ENCODE measurements around the gene ALDH3A2.
A peak's percentile ranks its signal among the peaks of the same experiment; 100 is the strongest.
"Not testable (repeated sequence)": the region's sequence is repeated elsewhere in the genome, so short reads cannot be mapped to it uniquely, and the experiment has no call there.

ALDH3A2 gene

DNA sequence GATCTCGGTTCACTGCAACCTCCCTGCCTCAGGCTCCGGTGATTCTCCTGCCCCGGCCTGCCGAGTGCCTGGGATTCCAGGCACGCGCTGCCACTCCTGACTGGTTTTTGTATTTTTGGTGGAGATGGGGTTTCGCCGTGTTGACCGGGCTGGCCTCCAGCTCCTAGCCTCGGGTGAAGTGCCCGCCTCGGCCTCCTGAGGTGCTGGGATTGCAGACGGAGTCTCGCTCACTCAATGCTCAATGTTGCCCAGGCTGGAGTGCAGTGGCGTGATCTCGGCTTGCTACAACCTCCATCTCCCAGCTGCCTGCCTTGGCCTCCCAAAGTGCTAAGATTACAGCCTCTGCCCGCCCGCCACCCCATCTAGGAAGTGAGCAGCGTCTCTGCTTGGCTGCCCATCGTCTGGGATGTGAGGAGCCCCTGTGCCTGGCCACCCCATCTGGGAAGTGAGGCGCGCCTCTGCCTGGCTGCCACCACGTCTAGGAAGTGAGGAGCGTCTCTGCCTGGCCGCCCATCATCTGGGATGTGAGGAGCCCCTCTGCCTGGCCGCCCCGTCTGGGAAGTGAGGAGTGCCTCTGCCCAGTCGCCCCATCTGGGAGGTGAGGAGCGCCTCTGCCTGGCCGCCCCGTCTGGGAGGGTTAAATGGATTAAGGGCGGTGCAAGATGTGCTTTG lies 36.5 kb downstream of the ALDH3A2 start:
- DNase-seq (ENCODE audit: low read depth); H3K9me3 ChIP-seq (ENCODE audit: control insufficient read depth, low read length); H3K4me3 ChIP-seq (ENCODE audit: low read length); H3K27me3 ChIP-seq (replicated peaks; ENCODE audit: control insufficient read depth, insufficient read depth, low read length); H3K36me3 ChIP-seq (ENCODE audit: control insufficient read depth, insufficient read depth, low read length, severe bottlenecking); H3K9ac ChIP-seq (ENCODE audit: low read length): not testable (repeated sequence)
- peaks cover 11% of the 10 kb centered on the region for H3K4me1 ChIP-seq (ENCODE audit: control insufficient read depth, insufficient read depth, low read length)

DNA sequence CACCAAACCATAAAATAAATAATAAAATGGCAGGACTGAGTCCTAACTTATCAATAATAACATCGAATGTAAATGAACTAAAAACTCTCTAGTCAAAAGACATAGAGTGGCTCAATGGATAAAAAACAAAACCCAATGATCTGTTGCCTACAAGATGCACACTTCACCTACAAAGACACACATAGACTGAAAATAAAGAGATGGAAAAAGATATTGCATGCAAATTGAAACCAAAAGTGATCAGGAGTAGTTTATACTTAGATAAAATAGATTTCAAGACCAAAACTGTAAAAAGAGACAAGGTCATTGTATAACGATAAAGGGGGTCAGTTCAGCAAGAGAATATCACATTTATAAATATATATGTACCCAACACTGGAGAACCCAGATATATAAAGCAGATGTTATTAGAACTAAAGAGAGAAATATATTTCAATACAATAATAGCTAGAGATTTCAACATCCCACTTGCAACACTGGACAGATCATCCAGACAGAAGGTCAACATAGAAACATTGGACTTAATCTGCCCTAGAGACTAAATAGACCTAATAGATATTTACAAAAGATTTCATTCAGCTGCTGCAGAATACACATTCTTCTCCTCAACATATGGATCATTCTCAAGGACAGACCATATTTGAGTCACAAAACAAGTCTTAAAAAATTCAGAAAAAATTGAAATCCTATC lies 38.0 kb downstream of the ALDH3A2 start:
- Histone ChIP-seq H3K9me3 (ENCODE audit: control insufficient read depth, low read length) (no peaks in the 10 kb centered on the region), H3K27me3 (replicated peaks; ENCODE audit: control insufficient read depth, insufficient read depth, low read length) (no peaks in the 10 kb centered on the region), H3K4me1 (ENCODE audit: control insufficient read depth, insufficient read depth, low read length) (peaks cover 11% of the 10 kb centered on the region), H3K9ac (ENCODE audit: low read length) (peak overlapping the region; percentile 10), H3K4me3 (ENCODE audit: low read length) (peak overlapping the region; percentile 58), H3K36me3 (ENCODE audit: control insufficient read depth, insufficient read depth, low read length, severe bottlenecking) (no peaks in the 10 kb centered on the region)
- peak; percentile 15 for DNase-seq (ENCODE audit: low read depth)

DNA sequence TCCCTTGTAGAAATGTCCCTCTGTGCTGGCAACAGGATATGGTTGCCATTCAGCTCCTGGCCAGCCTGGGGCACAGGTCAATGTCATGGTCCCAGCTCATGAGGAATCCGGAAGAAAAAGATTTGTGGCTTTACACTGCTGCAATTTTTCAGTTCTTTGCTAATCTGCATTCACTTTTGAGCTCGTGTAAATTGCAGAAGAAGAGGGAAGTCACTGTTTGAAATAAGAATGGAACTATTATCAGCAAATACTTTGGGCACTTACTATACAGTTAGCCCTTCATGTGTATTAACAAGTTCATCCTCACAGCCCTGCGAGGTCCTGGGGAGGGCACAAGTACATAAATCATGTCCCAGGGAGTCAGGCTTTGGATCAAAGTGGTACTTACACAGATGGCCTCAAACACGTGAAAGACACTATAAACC lies 53.7 kb downstream of the ALDH3A2 start:
- no peaks in the 10 kb centered on the region for H3K9me3 ChIP-seq (ENCODE audit: control insufficient read depth, low read length)
- H3K27me3 ChIP-seq (replicated peaks; ENCODE audit: control insufficient read depth, insufficient read depth, low read length), result peaks cover 4% of the 10 kb centered on the region
- no peak overlapping the region for H3K4me3 ChIP-seq (ENCODE audit: low read length)
- H3K9ac ChIP-seq (ENCODE audit: low read length), result no peak overlapping the region
- H3K4me1 ChIP-seq (ENCODE audit: control insufficient read depth, insufficient read depth, low read length), result no peaks in the 10 kb centered on the region
- no peaks in the 10 kb centered on the region for H3K36me3 ChIP-seq (ENCODE audit: control insufficient read depth, insufficient read depth, low read length, severe bottlenecking)
- no peak for DNase-seq (ENCODE audit: low read depth)

DNA sequence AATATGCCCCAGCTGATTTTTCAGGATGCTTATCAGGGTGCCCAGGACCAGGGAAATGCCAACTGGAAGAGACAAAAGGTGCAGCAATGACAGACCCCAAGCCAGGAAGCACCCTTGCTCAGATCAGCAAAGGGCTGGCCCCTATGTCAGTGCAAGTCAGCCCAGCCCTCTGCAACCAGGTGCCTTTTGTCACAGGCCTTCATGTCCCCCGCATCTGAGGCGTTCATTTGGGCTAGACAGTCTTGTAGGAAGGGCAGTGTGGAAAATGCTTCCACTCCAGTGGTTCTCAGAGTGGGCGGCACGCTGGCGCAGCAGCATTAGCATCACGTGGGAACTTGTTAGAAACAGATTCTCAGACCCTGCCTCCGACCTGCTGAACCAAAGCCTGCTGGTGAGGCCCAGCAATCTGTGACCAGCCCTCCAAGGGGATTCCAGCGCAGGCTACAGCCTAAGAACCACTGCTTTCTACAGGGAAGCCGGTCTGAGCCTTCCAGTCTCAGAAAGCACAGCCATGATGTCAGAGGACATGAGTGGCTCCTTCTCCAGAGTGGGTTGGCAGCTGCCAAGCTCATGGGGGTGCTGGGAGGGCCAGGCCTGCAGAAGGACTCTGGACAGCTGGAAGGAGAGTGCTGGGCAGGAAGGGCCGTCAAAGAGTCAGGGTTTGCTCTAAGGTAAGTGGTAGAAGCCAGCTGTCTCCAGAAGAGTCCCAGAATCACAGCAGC lies 54.7 kb downstream of the ALDH3A2 start:
- Histone ChIP-seq H3K4me1 (ENCODE audit: control insufficient read depth, insufficient read depth, low read length) (no peaks in the 10 kb centered on the region), H3K9ac (ENCODE audit: low read length) (no peak overlapping the region), H3K9me3 (ENCODE audit: control insufficient read depth, low read length) (no peaks in the 10 kb centered on the region), H3K27me3 (replicated peaks; ENCODE audit: control insufficient read depth, insufficient read depth, low read length) (peaks cover 4% of the 10 kb centered on the region), H3K36me3 (ENCODE audit: control insufficient read depth, insufficient read depth, low read length, severe bottlenecking) (no peaks in the 10 kb centered on the region), H3K4me3 (ENCODE audit: low read length) (no peak overlapping the region)
- no peak for DNase-seq (ENCODE audit: low read depth)

DNA sequence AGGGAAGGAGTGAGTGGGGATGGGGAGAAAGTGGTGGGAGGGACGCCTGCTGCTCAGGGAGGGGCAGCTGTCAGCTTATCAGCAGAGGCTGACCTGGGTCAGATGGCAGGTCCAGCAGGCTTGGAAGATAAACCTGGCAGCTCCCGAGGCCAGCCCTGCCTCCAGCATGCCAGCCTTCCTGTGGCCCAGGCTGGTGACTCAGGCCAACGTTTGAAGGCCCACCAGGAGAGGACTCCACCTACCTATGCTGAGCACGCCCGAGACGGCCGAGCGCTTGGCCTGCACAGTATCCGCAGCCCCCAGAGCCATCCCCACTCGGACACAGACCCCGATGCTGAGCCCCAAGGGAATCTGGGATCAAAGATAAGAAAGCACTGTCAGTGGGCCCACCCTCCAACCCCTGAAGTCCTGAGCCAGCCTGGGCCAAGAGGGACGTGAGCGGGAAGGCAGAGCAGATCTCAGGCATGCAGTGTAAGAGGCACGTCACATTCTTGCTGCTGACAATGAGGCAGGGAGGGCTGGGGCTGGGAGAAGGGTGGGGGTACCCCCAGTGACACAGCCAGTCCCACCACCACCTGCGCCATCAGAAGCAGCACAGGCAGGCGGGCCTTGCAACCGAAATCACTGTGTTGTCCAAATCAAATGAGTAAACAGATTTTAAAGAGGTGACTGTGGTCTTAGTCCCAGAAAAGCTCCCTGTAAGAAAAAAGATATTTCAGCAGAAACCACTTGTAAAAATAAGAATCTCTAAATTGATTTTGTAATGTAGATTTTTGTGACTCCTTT lies 55.5 kb downstream of the ALDH3A2 start:
- no peak overlapping the region for H3K4me3 ChIP-seq (ENCODE audit: low read length)
- no peaks in the 10 kb centered on the region for H3K9me3 ChIP-seq (ENCODE audit: control insufficient read depth, low read length)
- no peaks in the 10 kb centered on the region for H3K36me3 ChIP-seq (ENCODE audit: control insufficient read depth, insufficient read depth, low read length, severe bottlenecking)
- H3K9ac ChIP-seq (ENCODE audit: low read length), result no peak overlapping the region
- peaks cover 4% of the 10 kb centered on the region for H3K27me3 ChIP-seq (replicated peaks; ENCODE audit: control insufficient read depth, insufficient read depth, low read length)
- H3K4me1 ChIP-seq (ENCODE audit: control insufficient read depth, insufficient read depth, low read length), result no peaks in the 10 kb centered on the region
- DNase-seq (ENCODE audit: low read depth), result no peak

DNA sequence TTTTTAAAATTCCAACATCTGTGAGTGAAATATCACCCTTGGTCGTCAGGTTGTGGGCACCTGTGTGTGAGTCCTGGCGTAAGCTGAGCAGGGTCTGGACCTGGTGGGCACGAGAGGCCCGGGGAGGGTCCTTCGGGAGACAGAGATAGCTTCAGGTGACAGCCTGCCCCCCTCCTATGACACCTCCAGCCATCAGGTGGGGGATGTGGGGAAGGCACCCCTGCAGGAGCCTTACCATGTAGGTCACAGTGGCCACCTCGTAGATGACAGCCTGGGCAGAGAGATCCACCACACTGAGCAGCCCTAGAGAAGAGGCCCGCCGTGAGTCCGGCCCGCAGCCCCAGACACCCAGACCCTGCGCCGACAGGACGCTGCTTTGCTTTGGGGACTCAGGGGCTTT lies 56.6 kb downstream of the ALDH3A2 start:
- H3K4me3 ChIP-seq (ENCODE audit: low read length), result no peak overlapping the region
- DNase-seq (ENCODE audit: low read depth), result no peak

DNA sequence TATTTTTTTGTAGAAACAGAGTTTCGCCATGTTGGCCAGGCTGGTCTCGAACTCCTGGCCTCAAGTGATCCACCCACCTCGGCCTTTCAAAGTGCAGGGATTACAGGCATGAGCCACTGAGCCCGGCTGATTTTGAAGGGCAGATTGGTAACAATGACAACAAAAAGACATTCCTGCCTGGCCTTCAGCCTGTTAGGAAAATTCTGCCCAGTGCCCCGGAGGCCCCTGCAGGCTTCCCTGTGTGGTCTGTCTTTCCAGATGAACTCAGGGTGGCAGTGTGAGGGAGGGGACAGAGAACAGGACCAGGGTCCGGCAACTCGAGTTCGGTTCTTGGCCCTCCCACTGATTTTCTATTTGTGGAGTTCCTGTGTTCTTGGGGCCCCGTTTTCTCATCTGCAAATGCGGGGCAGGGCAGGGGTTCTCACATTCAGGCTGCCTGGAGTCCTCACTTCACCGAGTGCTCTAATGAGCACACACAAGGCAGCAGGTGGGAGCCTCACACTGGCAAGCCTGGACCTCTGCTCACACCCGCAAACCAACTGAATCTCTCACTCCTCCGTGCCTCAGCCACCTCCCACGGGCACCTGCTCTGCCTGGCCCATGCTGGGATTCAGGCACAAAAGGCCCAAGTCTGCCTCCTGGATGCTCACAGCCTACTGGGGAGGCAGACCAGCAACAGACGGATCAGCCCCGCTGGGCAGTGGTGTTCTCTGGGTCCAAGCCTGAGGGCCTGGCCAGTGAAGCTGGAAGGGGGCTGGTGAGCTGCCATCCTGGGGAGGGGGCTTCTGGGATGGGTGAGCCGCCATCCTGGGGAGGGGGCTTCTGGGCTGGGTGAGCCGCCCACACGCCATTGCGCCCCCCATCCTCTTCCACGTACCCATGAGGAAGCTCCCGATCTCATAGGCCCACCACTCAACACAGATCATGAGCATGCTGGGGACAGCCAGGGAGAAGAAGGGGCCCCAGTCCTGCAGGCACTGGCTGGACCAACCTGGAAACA lies 57.5 kb downstream of the ALDH3A2 start:
- Histone ChIP-seq H3K4me1 (ENCODE audit: control insufficient read depth, insufficient read depth, low read length) (no peaks in the 10 kb centered on the region), H3K9me3 (ENCODE audit: control insufficient read depth, low read length) (no peaks in the 10 kb centered on the region), H3K27me3 (replicated peaks; ENCODE audit: control insufficient read depth, insufficient read depth, low read length) (peaks cover 4% of the 10 kb centered on the region), H3K9ac (ENCODE audit: low read length) (no peak overlapping the region), H3K4me3 (ENCODE audit: low read length) (no peak overlapping the region), H3K36me3 (ENCODE audit: control insufficient read depth, insufficient read depth, low read length, severe bottlenecking) (no peaks in the 10 kb centered on the region)
- DNase-seq (ENCODE audit: low read depth), result no peak

More for the DNA sequence above, 56.6 kb downstream of the ALDH3A2 start:
- peaks cover 4% of the 10 kb centered on the region for H3K27me3 ChIP-seq (replicated peaks; ENCODE audit: control insufficient read depth, insufficient read depth, low read length)
- no peaks in the 10 kb centered on the region for H3K36me3 ChIP-seq (ENCODE audit: control insufficient read depth, insufficient read depth, low read length, severe bottlenecking)
- H3K4me1 ChIP-seq (ENCODE audit: control insufficient read depth, insufficient read depth, low read length), result no peaks in the 10 kb centered on the region
- H3K9me3 ChIP-seq (ENCODE audit: control insufficient read depth, low read length), result no peaks in the 10 kb centered on the region
- no peak overlapping the region for H3K9ac ChIP-seq (ENCODE audit: low read length)

DNA sequence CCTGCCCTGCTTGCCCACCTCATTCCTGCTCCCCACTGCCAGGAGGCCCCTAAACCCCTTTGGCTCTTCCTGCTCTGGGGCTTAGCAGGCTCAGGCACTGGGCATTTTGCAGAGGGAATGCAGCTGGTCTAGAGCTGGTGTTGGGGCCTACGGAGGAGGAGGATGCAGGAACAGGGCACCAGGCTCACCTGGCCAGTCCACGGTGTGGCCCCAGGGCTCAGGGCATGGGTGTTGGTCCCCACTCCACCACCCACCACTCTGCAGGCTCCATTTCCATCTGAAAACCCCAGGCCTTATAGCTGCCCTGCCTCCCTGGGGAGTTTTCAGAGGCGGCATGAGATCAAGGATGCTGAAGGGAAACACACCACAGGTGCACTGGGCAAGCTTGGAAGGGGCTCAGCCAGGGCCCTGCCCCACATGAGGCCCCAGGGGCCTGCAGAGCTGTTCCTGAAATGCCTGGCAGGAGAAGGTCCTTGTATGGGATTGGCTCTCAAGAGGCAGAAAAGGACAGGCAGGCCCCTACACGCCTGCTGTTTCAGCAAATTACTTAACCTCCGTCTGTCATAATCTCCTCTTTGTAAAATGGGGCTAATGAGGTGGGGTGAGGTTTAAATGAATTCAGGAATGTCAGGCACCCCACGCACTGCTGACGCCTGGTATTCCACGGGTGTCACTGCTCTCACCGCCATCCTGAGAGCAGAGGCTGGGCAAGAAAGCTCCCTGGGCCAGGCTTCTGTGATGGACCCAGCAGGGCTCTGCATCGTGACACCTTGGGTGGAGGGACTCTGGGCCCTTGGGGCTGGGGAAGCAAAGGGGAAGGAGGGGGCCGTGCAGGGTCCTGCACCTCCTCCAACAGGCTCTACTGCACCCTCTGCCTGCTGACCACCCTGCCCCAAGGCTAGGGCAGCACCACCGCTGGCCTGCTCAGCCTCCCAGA lies 58.5 kb downstream of the ALDH3A2 start:
- no peak for DNase-seq (ENCODE audit: low read depth)
- Histone ChIP-seq H3K4me1 (ENCODE audit: control insufficient read depth, insufficient read depth, low read length) (no peaks in the 10 kb centered on the region), H3K4me3 (ENCODE audit: low read length) (no peak overlapping the region), H3K36me3 (ENCODE audit: control insufficient read depth, insufficient read depth, low read length, severe bottlenecking) (no peaks in the 10 kb centered on the region), H3K9ac (ENCODE audit: low read length) (no peak overlapping the region), H3K9me3 (ENCODE audit: control insufficient read depth, low read length) (no peaks in the 10 kb centered on the region), H3K27me3 (replicated peaks; ENCODE audit: control insufficient read depth, insufficient read depth, low read length) (peaks cover 4% of the 10 kb centered on the region)

DNA sequence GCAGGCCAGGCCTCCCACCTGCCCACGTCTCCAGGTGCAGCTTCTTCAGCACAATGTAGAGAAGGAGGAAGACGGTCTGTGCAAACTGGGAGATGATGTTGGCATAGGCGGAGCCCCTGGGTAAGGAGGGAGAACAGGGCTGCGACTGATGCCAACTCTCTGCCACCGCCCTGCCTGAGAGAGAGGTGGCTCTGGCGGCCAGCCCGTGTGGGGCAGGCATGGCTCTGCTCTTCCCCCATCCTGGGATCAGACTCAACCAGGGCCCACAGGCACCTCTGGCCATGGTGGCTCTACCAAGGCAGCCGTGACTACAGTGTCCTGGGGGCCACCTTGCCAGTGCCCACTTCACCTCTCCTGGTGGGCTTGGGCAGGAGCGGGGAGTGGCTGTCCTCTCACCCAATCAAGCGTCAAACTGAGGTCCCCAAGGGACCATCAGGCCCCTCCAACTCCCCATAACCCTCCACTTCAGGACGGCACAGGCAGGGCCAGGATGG lies 59.2 kb downstream of the ALDH3A2 start:
- H3K27me3 ChIP-seq (replicated peaks; ENCODE audit: control insufficient read depth, insufficient read depth, low read length), result peaks cover 4% of the 10 kb centered on the region
- no peaks in the 10 kb centered on the region for H3K9me3 ChIP-seq (ENCODE audit: control insufficient read depth, low read length)
- no peaks in the 10 kb centered on the region for H3K4me1 ChIP-seq (ENCODE audit: control insufficient read depth, insufficient read depth, low read length)
- no peaks in the 10 kb centered on the region for H3K36me3 ChIP-seq (ENCODE audit: control insufficient read depth, insufficient read depth, low read length, severe bottlenecking)
- no peak overlapping the region for H3K9ac ChIP-seq (ENCODE audit: low read length)
- no peak overlapping the region for H3K4me3 ChIP-seq (ENCODE audit: low read length)
- DNase-seq (ENCODE audit: low read depth), result no peak

Data from adipocyte (in vitro differentiated cells).